Cardiac fibroblast (primary cell): Measurements from ENCODE around the gene CARD14.
A peak's percentile ranks its signal among the peaks of the same experiment; 100 is the strongest.
"Not testable (repeated sequence)": the region's sequence is repeated elsewhere in the genome, so short reads cannot be mapped to it uniquely, and the experiment has no call there.

Source experiments
- DNase-seq, 2 donors: peaks; one replicate each; pipeline versions ENCODE4 v3.0.0 to v3.0.0-alpha.2; 2010; ENCODE audit warnings: low read depth in 2 of 2
- H3K4me3 ChIP-seq, 2 donors: replicated peaks in 1 of 2; 1 replicate in 1 of 2; 2 replicates in 1 of 2; pipeline ENCODE4 v1.5.1; 2011; ENCODE audit warnings: low read depth in 2 of 2, low read length in 2 of 2, mild to moderate bottlenecking in 2 of 2, moderate library complexity in 1 of 2
- TF ChIP-seq, protein P1 (sequence below): IDR thresholded peaks from one replicate; pipeline ENCODE4 v1.5.1; 2011; ENCODE audit warnings: low read depth, mild to moderate bottlenecking, low read length, inconsistent platforms

The CARD14 gene

DNA sequence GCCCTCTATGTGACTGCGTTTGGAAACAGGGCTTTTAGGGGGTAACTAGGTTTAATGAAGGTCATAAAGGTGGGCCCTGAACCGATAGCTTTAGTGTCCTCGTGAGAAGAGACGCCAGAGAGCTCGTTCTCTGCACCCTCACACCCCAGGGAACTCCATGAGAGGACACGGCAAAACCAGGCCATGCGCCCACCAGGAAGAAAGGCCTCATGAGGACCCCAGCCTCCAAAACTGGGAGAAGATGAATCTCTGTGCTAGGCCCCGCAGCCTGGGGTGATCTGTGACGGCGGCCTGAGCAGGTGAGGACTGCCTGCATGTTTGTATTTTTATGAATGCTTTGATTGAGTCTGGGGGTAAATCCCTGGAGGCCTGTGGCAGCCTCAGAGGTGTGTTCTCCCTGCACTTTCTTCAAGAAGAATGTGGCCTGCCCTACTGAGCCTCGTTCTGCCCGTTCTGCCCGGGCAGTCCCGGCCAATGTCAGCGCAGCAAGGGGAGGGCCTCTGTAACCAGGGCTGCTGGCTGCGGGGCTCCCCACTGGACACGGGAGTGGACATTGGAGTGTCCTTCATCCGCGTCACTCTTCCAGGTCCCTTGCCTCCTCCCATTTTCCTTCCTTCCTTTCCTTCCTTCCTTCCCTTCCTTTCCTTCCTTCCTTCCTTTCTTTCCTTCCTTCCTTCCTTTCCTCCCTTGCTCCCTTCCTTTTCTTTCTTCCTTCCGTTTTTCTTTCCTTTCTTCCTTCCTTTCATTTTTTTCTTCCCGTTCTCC, 84.0 kb downstream of the CARD14 start:
- TF ChIP-seq, protein P1, sequence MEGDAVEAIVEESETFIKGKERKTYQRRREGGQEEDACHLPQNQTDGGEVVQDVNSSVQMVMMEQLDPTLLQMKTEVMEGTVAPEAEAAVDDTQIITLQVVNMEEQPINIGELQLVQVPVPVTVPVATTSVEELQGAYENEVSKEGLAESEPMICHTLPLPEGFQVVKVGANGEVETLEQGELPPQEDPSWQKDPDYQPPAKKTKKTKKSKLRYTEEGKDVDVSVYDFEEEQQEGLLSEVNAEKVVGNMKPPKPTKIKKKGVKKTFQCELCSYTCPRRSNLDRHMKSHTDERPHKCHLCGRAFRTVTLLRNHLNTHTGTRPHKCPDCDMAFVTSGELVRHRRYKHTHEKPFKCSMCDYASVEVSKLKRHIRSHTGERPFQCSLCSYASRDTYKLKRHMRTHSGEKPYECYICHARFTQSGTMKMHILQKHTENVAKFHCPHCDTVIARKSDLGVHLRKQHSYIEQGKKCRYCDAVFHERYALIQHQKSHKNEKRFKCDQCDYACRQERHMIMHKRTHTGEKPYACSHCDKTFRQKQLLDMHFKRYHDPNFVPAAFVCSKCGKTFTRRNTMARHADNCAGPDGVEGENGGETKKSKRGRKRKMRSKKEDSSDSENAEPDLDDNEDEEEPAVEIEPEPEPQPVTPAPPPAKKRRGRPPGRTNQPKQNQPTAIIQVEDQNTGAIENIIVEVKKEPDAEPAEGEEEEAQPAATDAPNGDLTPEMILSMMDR, result no peak

DNA sequence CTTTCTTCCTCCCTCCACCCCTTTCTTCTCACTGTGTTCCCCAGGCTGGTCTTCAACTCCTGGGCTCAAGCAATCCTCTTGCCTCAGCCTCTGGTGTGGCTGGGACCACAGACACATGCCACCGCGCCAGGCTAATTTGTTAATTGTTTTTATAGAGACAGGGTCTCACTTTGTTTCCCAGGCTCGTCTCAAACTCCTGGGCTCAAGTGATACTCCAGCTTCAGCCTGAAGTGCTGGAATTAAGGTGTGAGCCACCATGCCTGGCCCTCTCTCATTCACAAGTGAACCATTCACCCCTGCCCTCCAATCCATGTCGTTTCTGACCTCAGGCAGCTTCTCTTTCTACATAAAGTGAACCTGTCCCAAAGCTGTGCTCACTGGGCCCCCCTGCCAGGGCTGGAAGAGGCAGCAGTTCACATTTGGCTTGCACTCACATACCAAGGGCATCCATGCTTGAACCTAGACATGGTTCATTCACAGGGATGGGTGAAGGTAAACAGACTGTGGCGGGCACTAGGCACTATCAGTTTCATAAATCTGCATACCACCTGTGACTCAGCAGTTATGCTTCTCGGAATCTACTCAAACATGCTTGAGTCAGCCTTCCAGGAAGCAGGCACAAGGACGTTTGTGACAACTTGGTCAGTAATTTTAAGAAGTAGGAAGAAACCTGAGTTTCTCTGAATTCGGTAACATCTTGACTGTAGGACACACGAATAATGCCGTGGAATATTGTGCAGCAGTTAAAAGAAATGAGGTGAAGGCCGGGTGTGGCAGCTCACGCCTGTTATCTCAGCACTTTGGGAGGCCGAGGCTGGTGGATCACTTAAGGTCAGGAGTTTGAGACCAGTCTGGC, 84.8 kb downstream of the CARD14 start:
- no peak overlapping the region for H3K4me3 ChIP-seq
- TF ChIP-seq, protein P1, result no peak
- peak; percentile 79 to 92 for DNase-seq

More for the DNA sequence above, 84.0 kb downstream of the CARD14 start:
- H3K4me3 ChIP-seq, result no peak overlapping the region
- no peak for DNase-seq

DNA sequence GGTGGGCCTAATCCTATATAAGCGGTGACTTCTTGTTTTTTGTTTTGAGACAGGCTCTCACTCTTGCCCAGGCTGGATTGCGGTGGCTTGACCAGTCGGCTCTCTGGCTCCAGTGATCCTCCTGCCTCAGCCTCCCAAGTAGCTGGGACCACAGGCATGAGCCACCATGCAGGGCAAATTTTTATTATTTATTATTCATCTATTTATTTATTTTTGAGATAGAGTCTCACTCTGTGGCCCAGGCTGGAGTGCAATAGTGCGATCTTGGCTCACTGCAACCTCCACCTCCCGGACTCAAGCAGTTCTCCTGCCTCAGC, 86.2 kb downstream of the CARD14 start:
- TF ChIP-seq, protein P1, result no peak
- no peak for DNase-seq
- H3K4me3 ChIP-seq, result no peak overlapping the region

DNA sequence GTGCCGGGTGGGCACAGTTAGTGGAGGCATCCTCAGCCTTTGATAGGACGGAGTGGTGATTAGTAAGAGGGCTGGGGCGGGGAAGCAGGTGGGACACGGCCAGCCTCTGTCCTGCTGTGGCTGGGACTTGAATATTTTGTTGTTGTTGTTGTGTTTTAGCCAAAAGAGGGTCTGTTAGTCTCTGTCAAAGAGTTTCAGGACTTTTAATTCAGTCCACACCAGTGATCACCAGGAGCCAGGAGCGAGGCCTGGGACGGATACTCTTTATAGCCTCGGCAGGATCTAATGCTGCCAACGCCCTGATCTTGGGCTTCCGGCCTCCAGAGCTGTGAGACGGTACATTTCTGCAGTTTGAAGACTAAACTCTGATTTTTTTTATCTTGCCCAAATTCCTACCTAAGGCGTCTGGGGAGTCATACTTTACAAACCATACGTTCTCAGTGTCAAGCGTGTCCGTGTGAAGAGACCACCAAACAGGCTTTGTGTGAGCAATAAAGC, 87.9 kb downstream of the CARD14 start:
- H3K4me3 ChIP-seq, result no peak overlapping the region
- DNase-seq, result no peak
- TF ChIP-seq, protein P1, result no peak

DNA sequence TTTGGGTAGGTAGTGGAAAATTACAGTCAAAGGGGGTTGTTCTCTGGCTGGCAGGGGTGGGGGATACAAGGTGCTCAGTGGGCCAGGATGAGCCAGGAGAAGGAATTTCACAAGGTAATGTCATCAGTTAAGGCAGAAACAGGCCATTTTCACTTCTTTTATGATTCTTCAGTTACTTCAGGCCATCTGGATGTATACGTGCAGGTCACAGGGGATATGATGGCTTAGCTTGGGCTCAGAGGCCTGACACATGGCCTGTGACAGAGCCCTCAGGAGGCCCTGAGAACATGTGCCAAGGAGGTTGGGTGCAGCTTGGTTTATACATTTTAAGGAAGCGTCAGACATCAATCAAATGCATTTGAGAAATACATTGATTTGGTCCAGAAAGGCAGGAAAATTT, 88.5 kb downstream of the CARD14 start:
- not testable (repeated sequence) for DNase-seq, H3K4me3 ChIP-seq
